Measurements from ENCODE around the gene NAPA. TPM values are rescaled to one million over a fixed set of nuclear protein-coding genes. Genes with fewer than 3 reads are reported as not detected.

NAPA gene
- total RNA-seq, 1 experiment from 2014 or later, result 158 TPM

DNA sequence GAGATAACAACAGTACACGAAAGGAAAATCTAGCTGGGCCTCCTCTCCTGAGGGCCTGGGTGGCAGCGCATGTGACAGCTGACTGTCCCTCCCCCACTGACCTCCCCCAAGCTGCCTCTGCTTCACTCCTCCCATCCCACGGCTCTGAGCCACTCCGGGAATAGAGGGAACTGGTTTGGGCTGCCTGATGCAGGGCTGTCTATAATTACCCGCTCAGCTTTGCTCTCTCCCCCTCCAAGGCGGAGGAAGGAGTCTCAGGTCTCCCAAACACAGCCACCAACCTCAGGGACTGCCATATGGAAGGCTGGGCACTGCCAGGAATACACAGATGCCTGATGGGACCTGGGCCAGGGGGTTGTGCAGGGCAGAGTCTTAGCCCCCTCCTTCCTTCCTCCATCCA, 7.9 kb downstream of the NAPA start:
- no peak overlapping the region for H3K4me3 Mint-ChIP-seq (ENCODE audit: low read depth, unreplicated experiment)
- peaks cover 24% of the 10 kb centered on the region for H3K36me3 Mint-ChIP-seq (ENCODE audit: insufficient read depth, unreplicated experiment)
- no peaks in the 10 kb centered on the region for H3K9me3 Mint-ChIP-seq (ENCODE audit: low read depth, unreplicated experiment)
- H3K27me3 Mint-ChIP-seq (ENCODE audit: unreplicated experiment), result no peaks in the 10 kb centered on the region
- CTCF ChIA-PET, result no interaction called here
- no peak for DNase-seq
- no TSS peak for BruUV-seq (replicated peaks)
- no peak overlapping the region for H3K27ac Mint-ChIP-seq (ENCODE audit: unreplicated experiment)
- TF ChIP-seq, protein P1, sequence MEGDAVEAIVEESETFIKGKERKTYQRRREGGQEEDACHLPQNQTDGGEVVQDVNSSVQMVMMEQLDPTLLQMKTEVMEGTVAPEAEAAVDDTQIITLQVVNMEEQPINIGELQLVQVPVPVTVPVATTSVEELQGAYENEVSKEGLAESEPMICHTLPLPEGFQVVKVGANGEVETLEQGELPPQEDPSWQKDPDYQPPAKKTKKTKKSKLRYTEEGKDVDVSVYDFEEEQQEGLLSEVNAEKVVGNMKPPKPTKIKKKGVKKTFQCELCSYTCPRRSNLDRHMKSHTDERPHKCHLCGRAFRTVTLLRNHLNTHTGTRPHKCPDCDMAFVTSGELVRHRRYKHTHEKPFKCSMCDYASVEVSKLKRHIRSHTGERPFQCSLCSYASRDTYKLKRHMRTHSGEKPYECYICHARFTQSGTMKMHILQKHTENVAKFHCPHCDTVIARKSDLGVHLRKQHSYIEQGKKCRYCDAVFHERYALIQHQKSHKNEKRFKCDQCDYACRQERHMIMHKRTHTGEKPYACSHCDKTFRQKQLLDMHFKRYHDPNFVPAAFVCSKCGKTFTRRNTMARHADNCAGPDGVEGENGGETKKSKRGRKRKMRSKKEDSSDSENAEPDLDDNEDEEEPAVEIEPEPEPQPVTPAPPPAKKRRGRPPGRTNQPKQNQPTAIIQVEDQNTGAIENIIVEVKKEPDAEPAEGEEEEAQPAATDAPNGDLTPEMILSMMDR (IDR thresholded peaks at IDR 0.05; ENCODE audit: unreplicated experiment), result no peak
- intact Hi-C loops (cut with micrococcal nuclease; ENCODE audit: unreplicated experiment), result no loop called here
- peaks cover 7% of the 10 kb centered on the region for H3K4me1 Mint-ChIP-seq (ENCODE audit: low read depth, unreplicated experiment)

GRCh38 chr19:47506459-47506858, 8.4 kb downstream of the NAPA start:
- DNase-seq, result no peak
- Mint-ChIP-seq H3K4me3 (ENCODE audit: low read depth, unreplicated experiment) (no peak overlapping the region), H3K36me3 (ENCODE audit: insufficient read depth, unreplicated experiment) (peaks cover 18% of the 10 kb centered on the region), H3K4me1 (ENCODE audit: low read depth, unreplicated experiment) (peaks cover 1% of the 10 kb centered on the region), H3K27ac (ENCODE audit: unreplicated experiment) (no peak overlapping the region), H3K9me3 (ENCODE audit: low read depth, unreplicated experiment) (no peaks in the 10 kb centered on the region), H3K27me3 (ENCODE audit: unreplicated experiment) (no peaks in the 10 kb centered on the region)
- CTCF ChIA-PET, result interaction anchor here (1.2 kb wide), 1 partner anchor 70 kb away, joined by 3 read pairs; no protein-coding TSS in a partner anchor
- no TSS peak for BruUV-seq (replicated peaks)
- TF ChIP-seq, protein P1 (IDR thresholded peaks at IDR 0.05; ENCODE audit: unreplicated experiment), result no peak
- intact Hi-C loops (cut with micrococcal nuclease; ENCODE audit: unreplicated experiment), result no loop called here

DNA sequence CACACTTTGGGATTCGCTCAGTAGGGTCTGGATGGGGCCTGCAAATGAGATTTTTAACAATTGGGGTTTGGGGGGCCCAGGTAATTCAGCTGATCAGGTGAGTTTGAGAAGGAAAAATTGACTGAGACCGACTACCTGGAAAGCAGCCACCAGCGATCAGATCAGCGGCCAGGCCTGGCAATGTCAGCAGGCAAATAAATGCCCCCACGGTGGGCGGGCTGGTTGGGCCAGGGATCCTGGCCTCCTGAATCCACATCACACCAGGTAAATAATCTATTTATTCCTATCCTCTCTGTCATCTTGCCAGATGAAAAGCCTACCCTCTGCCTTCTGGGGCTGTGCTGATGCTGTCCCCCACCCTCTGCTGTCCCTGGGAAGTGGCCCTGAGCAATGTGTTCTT, 9.4 kb downstream of the NAPA start:
- no peak overlapping the region for H3K4me3 Mint-ChIP-seq (ENCODE audit: low read depth, unreplicated experiment)
- H3K9me3 Mint-ChIP-seq (ENCODE audit: low read depth, unreplicated experiment), result no peaks in the 10 kb centered on the region
- no peak for DNase-seq
- no peaks in the 10 kb centered on the region for H3K4me1 Mint-ChIP-seq (ENCODE audit: low read depth, unreplicated experiment)
- no peaks in the 10 kb centered on the region for H3K27me3 Mint-ChIP-seq (ENCODE audit: unreplicated experiment)
- H3K36me3 Mint-ChIP-seq (ENCODE audit: insufficient read depth, unreplicated experiment), result peaks cover 18% of the 10 kb centered on the region
- H3K27ac Mint-ChIP-seq (ENCODE audit: unreplicated experiment), result no peak overlapping the region
- no TSS peak for BruUV-seq (replicated peaks)
- CTCF ChIA-PET, result interaction anchor here (1.2 kb wide), 1 partner anchor 69 kb away, joined by 3 read pairs; no protein-coding TSS in a partner anchor
- intact Hi-C loops (cut with micrococcal nuclease; ENCODE audit: unreplicated experiment), result no loop called here
- TF ChIP-seq, protein P1 (IDR thresholded peaks at IDR 0.05; ENCODE audit: unreplicated experiment), result no peak

DNA sequence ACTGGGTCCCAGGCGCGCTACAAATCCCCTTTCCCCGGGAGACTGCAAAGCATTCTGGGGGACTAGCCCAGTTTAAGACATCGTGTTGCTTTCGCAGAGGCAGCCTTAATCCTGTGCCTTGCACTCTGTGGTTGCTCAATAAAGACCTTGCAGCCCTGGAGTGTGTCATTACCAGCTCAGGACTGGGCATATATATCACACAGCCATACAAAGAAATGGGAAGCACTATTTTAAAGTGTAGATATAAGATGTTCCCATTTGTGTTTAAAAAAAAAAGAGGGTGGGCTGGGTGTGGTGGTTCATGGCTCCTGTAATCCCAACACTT, 11.1 kb downstream of the NAPA start:
- H3K4me3 Mint-ChIP-seq (ENCODE audit: low read depth, unreplicated experiment), result no peak overlapping the region
- H3K4me1 Mint-ChIP-seq (ENCODE audit: low read depth, unreplicated experiment), result no peaks in the 10 kb centered on the region
- no peak overlapping the region for H3K27ac Mint-ChIP-seq (ENCODE audit: unreplicated experiment)
- TF ChIP-seq, protein P1 (IDR thresholded peaks at IDR 0.05; ENCODE audit: unreplicated experiment), result no peak
- no peaks in the 10 kb centered on the region for H3K9me3 Mint-ChIP-seq (ENCODE audit: low read depth, unreplicated experiment)
- DNase-seq, result no peak
- intact Hi-C loops (cut with micrococcal nuclease; ENCODE audit: unreplicated experiment), result no loop called here
- no peaks in the 10 kb centered on the region for H3K27me3 Mint-ChIP-seq (ENCODE audit: unreplicated experiment)
- no TSS peak for BruUV-seq (replicated peaks)
- peaks cover 21% of the 10 kb centered on the region for H3K36me3 Mint-ChIP-seq (ENCODE audit: insufficient read depth, unreplicated experiment)
- CTCF ChIA-PET, result interaction anchor here (1.2 kb wide), 1 partner anchor 67 kb away, joined by 3 read pairs; no protein-coding TSS in a partner anchor
